Fibroblast of villous mesenchyme (primary cell): ENCODE measurements around the gene ERBB4. TPM values are rescaled to one million over a fixed set of nuclear protein-coding genes. Genes with fewer than 3 reads are reported as not detected.

Source experiments
- DNase-seq: peaks from one replicate; pipeline ENCODE4 v3.0.0-alpha.2; 2010; ENCODE audit warnings: low read depth
- H3K4me3 ChIP-seq: 2 replicates; pipeline ENCODE4 v1.5.1; 2011; ENCODE audit warnings: low read depth, mild to moderate bottlenecking, low read length
- CTCF ChIP-seq: IDR thresholded peaks from 2 replicates; pipeline ENCODE4 v1.5.1; 2012; ENCODE audit warnings: low read depth, mild to moderate bottlenecking, low read length; ENCODE audit not compliant: insufficient read depth
- total RNA-seq: library from RNA; depleted of rRNA; stranded (reverse); fragments of >200 nt; gene quantifications from 2 replicates; pipeline ENCODE4 v1.2.3, GENCODE V29; 2012

The ERBB4 gene
- total RNA-seq, 1 donor, result under 0.01 TPM

GRCh38 chr2:211692689-211693088 is 845.9 kb downstream of the ERBB4 start:
- H3K4me3 ChIP-seq, result no peak overlapping the region
- DNase-seq, result no peak
- TF ChIP-seq CTCF, result no peak

- DNase-seq, result no peak
- TF ChIP-seq CTCF, result no peak
- H3K4me3 ChIP-seq, result no peak overlapping the region
These were observed 847.9 kb downstream of the ERBB4 start for GRCh38 chr2:211690736-211691135.

GRCh38 chr2:211688196-211688595 is 850.4 kb downstream of the ERBB4 start:
- no peak for TF ChIP-seq CTCF
- DNase-seq, result no peak

GRCh38 chr2:211674715-211675114 is 863.9 kb downstream of the ERBB4 start:
- no peak overlapping the region for H3K4me3 ChIP-seq
- TF ChIP-seq CTCF, result no peak
- no peak for DNase-seq

More at GRCh38 chr2:211688196-211688595, 850.4 kb downstream of the ERBB4 start:
- no peak overlapping the region for H3K4me3 ChIP-seq

GRCh38 chr2:211673133-211673905 is 865.3 kb downstream of the ERBB4 start:
- H3K4me3 ChIP-seq, result no peak overlapping the region
- no peak for TF ChIP-seq CTCF
- DNase-seq, result no peak

- H3K4me3 ChIP-seq, result no peak overlapping the region
- no peak for TF ChIP-seq CTCF
- no peak for DNase-seq
These were observed 866.6 kb downstream of the ERBB4 start for GRCh38 chr2:211671977-211672376.

GRCh38 chr2:211665299-211665698 is 873.3 kb downstream of the ERBB4 start:
- no peak for DNase-seq
- TF ChIP-seq CTCF, result no peak
- no peak overlapping the region for H3K4me3 ChIP-seq
